ENCODE data around the gene SLC12A4. TPM values are rescaled to one million over a fixed set of nuclear protein-coding genes. Genes with fewer than 3 reads are reported as not detected.
"Not testable (repeated sequence)": the region's sequence is repeated elsewhere in the genome, so short reads cannot be mapped to it uniquely, and the experiment has no call there.

SLC12A4 gene
- total RNA-seq (2012; rRNA removed), result 43.3 and 45.7 TPM in 2 replicates

DNA sequence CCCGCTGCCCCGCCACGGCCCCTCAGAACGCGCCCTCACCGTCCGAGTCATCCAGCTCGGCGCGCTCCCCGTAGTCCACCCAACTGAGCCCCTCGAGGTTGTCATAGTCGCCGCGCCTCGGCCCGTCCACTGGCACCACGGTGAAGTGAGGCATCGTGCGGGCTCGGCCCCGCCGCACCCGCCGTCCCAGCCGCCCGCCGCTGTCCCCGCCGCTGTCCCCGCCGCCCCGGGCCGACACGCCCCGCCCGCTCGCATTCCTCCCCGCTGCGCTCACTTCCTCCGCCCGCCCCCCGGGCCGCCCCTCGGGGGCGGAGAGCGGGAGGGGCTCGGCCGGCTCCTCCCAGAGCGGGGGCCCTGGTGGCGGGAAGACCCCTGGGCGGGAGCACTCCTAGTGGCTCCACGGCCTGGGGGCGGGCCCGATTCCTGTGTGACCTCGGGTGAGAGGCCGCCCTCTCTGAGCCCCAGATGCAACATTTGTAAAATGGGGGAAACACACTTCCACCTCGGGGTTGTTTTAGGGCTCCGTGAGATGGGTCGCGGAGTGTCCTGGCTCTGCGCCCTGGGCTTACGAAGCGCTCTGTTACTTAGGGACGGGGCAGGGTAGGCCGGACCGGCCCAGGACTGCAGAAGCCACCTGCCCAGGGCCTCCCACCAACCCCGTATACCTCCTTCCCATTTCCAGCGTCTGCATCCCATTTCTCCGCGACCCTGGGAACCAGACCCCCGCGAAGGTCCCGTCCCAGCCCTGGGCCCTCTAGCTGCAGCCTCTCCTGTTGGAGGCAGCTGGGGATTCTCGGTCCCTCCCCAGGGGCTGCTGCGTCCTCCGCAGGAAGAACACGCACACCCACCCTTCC, at the start of gene SLC12A4:
Gene SLC12A4 (minus strand): TSS at position 238 of the 854 bp plus-strand sequence. CDS start 84 bp downstream, at position 154.
- H3K4me1 ChIP-seq (ENCODE audit: control insufficient read depth, insufficient read depth, low read length), result peaks cover 26% of the 10 kb centered on the region
- peaks cover 16% of the 10 kb centered on the region for H3K36me3 ChIP-seq (ENCODE audit: insufficient read depth, low read length)
- peak within 1 kb of the TSS; percentile 98 for H3K9ac ChIP-seq (ENCODE audit: low read depth, low read length)
- H3K9me3 ChIP-seq (replicated peaks; ENCODE audit: low read length), result no peaks in the 10 kb centered on the region
- no peaks in the 10 kb centered on the region for H3K27me3 ChIP-seq (ENCODE audit: control insufficient read depth, insufficient read depth, low read length)
- peak within 1 kb of the TSS; percentile 96 for H3K4me3 ChIP-seq (ENCODE audit: low read length)
- H3K4me2 ChIP-seq (ENCODE audit: low read length), result peak within 1 kb of the TSS; percentile 82

- no peaks in the 10 kb centered on the region for H3K4me1 ChIP-seq (ENCODE audit: control insufficient read depth, insufficient read depth, low read length)
- H3K36me3 ChIP-seq (ENCODE audit: insufficient read depth, low read length), result no peaks in the 10 kb centered on the region
- H3K9ac ChIP-seq (ENCODE audit: low read depth, low read length), result no peak within 1 kb of the TSS
- no peak within 1 kb of the TSS for H3K4me3 ChIP-seq (ENCODE audit: low read length)
- H3K4me2 ChIP-seq (ENCODE audit: low read length), result no peak within 1 kb of the TSS
- peaks cover 12% of the 10 kb centered on the region for H3K27me3 ChIP-seq (ENCODE audit: control insufficient read depth, insufficient read depth, low read length)
- no peaks in the 10 kb centered on the region for H3K9me3 ChIP-seq (replicated peaks; ENCODE audit: low read length)
Observed at GRCh38 chr16:68015681-68016080, 47.2 kb upstream of the SLC12A4 start, which contains the start of gene DPEP2NB. DPEP2NB (minus strand) TSS chr16:68015911; CDS start chr16:68015770, 141 bp downstream.

DNA sequence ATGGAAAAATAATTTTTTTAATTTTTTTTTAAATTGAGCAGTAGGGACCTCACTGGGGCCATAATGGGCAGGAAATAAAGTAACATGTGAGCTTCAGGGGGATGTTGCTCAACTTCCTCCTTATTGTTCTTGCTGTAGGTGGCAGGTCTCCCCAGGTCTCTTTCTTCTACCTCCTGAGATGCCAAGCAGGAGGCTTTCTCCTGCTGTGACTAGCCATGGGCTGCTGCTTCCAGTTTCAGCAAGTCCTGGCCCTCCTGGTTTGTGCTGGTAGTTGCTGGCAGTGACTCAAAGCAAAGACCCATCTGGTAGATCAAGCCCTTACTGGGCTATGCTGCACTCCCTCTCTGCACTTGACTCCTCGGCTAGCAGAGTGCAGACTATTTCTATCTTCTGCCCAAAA, 45.0 kb upstream of the SLC12A4 start:
- no peak overlapping the region for H3K9ac ChIP-seq (ENCODE audit: low read depth, low read length)
- H3K4me1 ChIP-seq (ENCODE audit: control insufficient read depth, insufficient read depth, low read length), result no peaks in the 10 kb centered on the region
- no peaks in the 10 kb centered on the region for H3K9me3 ChIP-seq (replicated peaks; ENCODE audit: low read length)
- H3K4me2 ChIP-seq (ENCODE audit: low read length), result no peak overlapping the region
- no peaks in the 10 kb centered on the region for H3K36me3 ChIP-seq (ENCODE audit: insufficient read depth, low read length)
- peaks cover 16% of the 10 kb centered on the region for H3K27me3 ChIP-seq (ENCODE audit: control insufficient read depth, insufficient read depth, low read length)
- H3K4me3 ChIP-seq (ENCODE audit: low read length), result no peak overlapping the region

GRCh38 chr16:68009872-68010271, 41.4 kb upstream of the SLC12A4 start:
- not testable (repeated sequence) for H3K9me3 ChIP-seq (replicated peaks; ENCODE audit: low read length); H3K9ac ChIP-seq (ENCODE audit: low read depth, low read length); H3K36me3 ChIP-seq (ENCODE audit: insufficient read depth, low read length); H3K4me3 ChIP-seq (ENCODE audit: low read length); H3K4me2 ChIP-seq (ENCODE audit: low read length); H3K4me1 ChIP-seq (ENCODE audit: control insufficient read depth, insufficient read depth, low read length)
- H3K27me3 ChIP-seq (ENCODE audit: control insufficient read depth, insufficient read depth, low read length), result peaks cover 16% of the 10 kb centered on the region

GRCh38 chr16:68009157-68009735, 40.8 kb upstream of the SLC12A4 start:
- Histone ChIP-seq H3K9me3 (replicated peaks; ENCODE audit: low read length) (no peaks in the 10 kb centered on the region), H3K27me3 (ENCODE audit: control insufficient read depth, insufficient read depth, low read length) (peaks cover 14% of the 10 kb centered on the region), H3K4me1 (ENCODE audit: control insufficient read depth, insufficient read depth, low read length) (no peaks in the 10 kb centered on the region), H3K4me2 (ENCODE audit: low read length) (no peak overlapping the region), H3K36me3 (ENCODE audit: insufficient read depth, low read length) (no peaks in the 10 kb centered on the region), H3K4me3 (ENCODE audit: low read length) (no peak overlapping the region), H3K9ac (ENCODE audit: low read depth, low read length) (no peak overlapping the region)

DNA sequence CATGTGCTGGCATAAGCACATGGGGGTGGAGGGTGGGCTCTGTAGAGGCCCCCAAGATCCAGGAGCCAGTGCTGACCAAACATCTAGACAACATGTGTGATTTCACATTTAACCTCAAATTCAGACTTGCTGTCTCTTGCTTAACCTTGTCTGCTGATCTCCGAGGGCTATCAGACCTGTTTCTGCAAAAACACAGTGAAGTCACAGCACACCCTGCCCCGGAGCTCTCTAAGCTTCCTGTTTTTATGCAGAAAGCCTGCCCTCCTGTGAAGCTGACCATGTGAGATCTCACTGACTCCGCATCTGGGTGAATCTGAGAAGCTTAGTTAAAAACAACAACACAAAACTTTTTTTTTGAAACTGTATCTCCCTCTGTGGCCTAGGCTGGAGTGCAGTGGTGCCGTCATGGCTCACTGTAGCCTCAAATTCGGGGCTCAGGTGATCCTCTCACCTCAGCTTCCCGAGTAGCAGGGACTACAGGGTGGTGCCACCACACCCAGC, 37.4 kb upstream of the SLC12A4 start:
- H3K36me3 ChIP-seq (ENCODE audit: insufficient read depth, low read length), result no peaks in the 10 kb centered on the region
- no peak overlapping the region for H3K4me2 ChIP-seq (ENCODE audit: low read length)
- peaks cover 5% of the 10 kb centered on the region for H3K27me3 ChIP-seq (ENCODE audit: control insufficient read depth, insufficient read depth, low read length)
- no peak overlapping the region for H3K4me3 ChIP-seq (ENCODE audit: low read length)
- H3K9me3 ChIP-seq (replicated peaks; ENCODE audit: low read length), result no peaks in the 10 kb centered on the region
- H3K9ac ChIP-seq (ENCODE audit: low read depth, low read length), result no peak overlapping the region
- H3K4me1 ChIP-seq (ENCODE audit: control insufficient read depth, insufficient read depth, low read length), result no peaks in the 10 kb centered on the region

DNA sequence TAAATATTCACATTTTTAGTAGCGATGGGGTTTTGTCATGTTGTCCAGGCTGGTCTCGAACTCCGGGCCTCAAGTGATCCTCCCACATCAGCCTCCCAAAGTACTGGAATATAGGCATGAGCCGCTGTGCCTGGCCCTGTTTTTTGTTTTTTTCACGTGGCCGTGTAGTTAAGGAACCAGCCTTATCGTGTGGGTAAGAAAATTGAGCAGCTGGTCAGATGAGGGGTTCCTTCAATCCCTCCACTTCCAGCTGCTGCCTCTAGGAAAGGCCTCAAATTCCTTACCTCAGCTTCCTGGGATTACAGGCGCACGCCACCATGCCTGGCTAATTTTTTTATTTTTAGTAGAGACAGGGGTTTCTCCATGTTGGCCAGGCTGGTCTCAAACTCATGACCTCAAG, 36.8 kb upstream of the SLC12A4 start:
- Histone ChIP-seq H3K9ac (ENCODE audit: low read depth, low read length) (no peak overlapping the region), H3K4me3 (ENCODE audit: low read length) (no peak overlapping the region), H3K27me3 (ENCODE audit: control insufficient read depth, insufficient read depth, low read length) (peaks cover 8% of the 10 kb centered on the region), H3K36me3 (ENCODE audit: insufficient read depth, low read length) (no peaks in the 10 kb centered on the region), H3K4me1 (ENCODE audit: control insufficient read depth, insufficient read depth, low read length) (no peaks in the 10 kb centered on the region), H3K9me3 (replicated peaks; ENCODE audit: low read length) (no peaks in the 10 kb centered on the region), H3K4me2 (ENCODE audit: low read length) (no peak overlapping the region)

GRCh38 chr16:68003031-68003430, 34.6 kb upstream of the SLC12A4 start:
- H3K4me3 ChIP-seq (ENCODE audit: low read length), result no peak overlapping the region
- H3K4me1 ChIP-seq (ENCODE audit: control insufficient read depth, insufficient read depth, low read length), result no peaks in the 10 kb centered on the region
- no peaks in the 10 kb centered on the region for H3K36me3 ChIP-seq (ENCODE audit: insufficient read depth, low read length)
- no peaks in the 10 kb centered on the region for H3K9me3 ChIP-seq (replicated peaks; ENCODE audit: low read length)
- H3K9ac ChIP-seq (ENCODE audit: low read depth, low read length), result no peak overlapping the region
- peaks cover 8% of the 10 kb centered on the region for H3K27me3 ChIP-seq (ENCODE audit: control insufficient read depth, insufficient read depth, low read length)
- H3K4me2 ChIP-seq (ENCODE audit: low read length), result no peak overlapping the region

- H3K4me2 ChIP-seq (ENCODE audit: low read length), result no peak overlapping the region
- no peaks in the 10 kb centered on the region for H3K9me3 ChIP-seq (replicated peaks; ENCODE audit: low read length)
- no peak overlapping the region for H3K4me3 ChIP-seq (ENCODE audit: low read length)
- no peaks in the 10 kb centered on the region for H3K4me1 ChIP-seq (ENCODE audit: control insufficient read depth, insufficient read depth, low read length)
- H3K27me3 ChIP-seq (ENCODE audit: control insufficient read depth, insufficient read depth, low read length), result peaks cover 8% of the 10 kb centered on the region
- H3K36me3 ChIP-seq (ENCODE audit: insufficient read depth, low read length), result no peaks in the 10 kb centered on the region
- no peak overlapping the region for H3K9ac ChIP-seq (ENCODE audit: low read depth, low read length)
Observed at GRCh38 chr16:68000450-68000849, 32.0 kb upstream of the SLC12A4 start.

- Histone ChIP-seq H3K36me3 (ENCODE audit: insufficient read depth, low read length) (no peaks in the 10 kb centered on the region), H3K4me2 (ENCODE audit: low read length) (no peak overlapping the region), H3K4me3 (ENCODE audit: low read length) (no peak overlapping the region), H3K9ac (ENCODE audit: low read depth, low read length) (no peak overlapping the region), H3K9me3 (replicated peaks; ENCODE audit: low read length) (no peaks in the 10 kb centered on the region), H3K4me1 (ENCODE audit: control insufficient read depth, insufficient read depth, low read length) (no peaks in the 10 kb centered on the region), H3K27me3 (ENCODE audit: control insufficient read depth, insufficient read depth, low read length) (peaks cover 8% of the 10 kb centered on the region)
Observed at GRCh38 chr16:67999985-68000384, 31.5 kb upstream of the SLC12A4 start.

GRCh38 chr16:67998779-67999688, 30.6 kb upstream of the SLC12A4 start, which contains the start of gene DPEP2:
DPEP2 (minus strand) TSS chr16:67999484; CDS start chr16:67993212, 6,272 bp downstream.
- H3K27me3 ChIP-seq (ENCODE audit: control insufficient read depth, insufficient read depth, low read length); H3K9ac ChIP-seq (ENCODE audit: low read depth, low read length); H3K9me3 ChIP-seq (replicated peaks; ENCODE audit: low read length); H3K36me3 ChIP-seq (ENCODE audit: insufficient read depth, low read length); H3K4me3 ChIP-seq (ENCODE audit: low read length); H3K4me1 ChIP-seq (ENCODE audit: control insufficient read depth, insufficient read depth, low read length); H3K4me2 ChIP-seq (ENCODE audit: low read length): not testable (repeated sequence)

All from skeletal muscle satellite cell (primary cell).